Tibial artery (tissue), 4 donors: ENCODE data around the gene SNURF.
"Not testable (repeated sequence)": the region's sequence is repeated elsewhere in the genome, so short reads cannot be mapped to it uniquely, and the experiment has no call there.

Experiments used
- DNase-seq, 2 donors: peaks; one replicate each; pipeline ENCODE4 v3.0.0-alpha.2; 2019
- H3K27ac ChIP-seq, 2 donors: fragments of 200-600 bp; sonication (generic) in 1 of 2; 1 replicate in 1 of 2; 2 replicates in 1 of 2; pipeline ENCODE4 v1.5.1; 2018 to 2019; ENCODE audit warnings: mild to moderate bottlenecking in 1 of 2
- H3K27me3 ChIP-seq, 2 donors: fragments of 200-600 bp; sonication (generic) in 1 of 2; one replicate each; pipeline versions ENCODE4 v1.5.1 to v1.6.0; 2016 to 2019
- H3K36me3 ChIP-seq, 3 donors: fragments of 200-600 bp; sonication (generic) in 2 of 3; one replicate each; pipeline ENCODE4 v1.5.1; 2016 to 2019; ENCODE audit warnings: mild to moderate bottlenecking in 2 of 3
- H3K4me1 ChIP-seq, 4 donors: fragments of 200-600 bp; sonication (generic) in 2 of 4; 1 replicate in 3 of 4; 2 replicates in 1 of 4; pipeline ENCODE4 v1.5.1; 2016 to 2019
- H3K4me3 ChIP-seq, 2 donors: fragments of 200-600 bp; sonication (generic) in 1 of 2; 1 replicate in 1 of 2; 2 replicates in 1 of 2; pipeline ENCODE4 v1.5.1; 2018 to 2019; ENCODE audit warnings: mild to moderate bottlenecking in 2 of 2
- H3K9me3 ChIP-seq, 3 donors: fragments of 200-600 bp; sonication (generic) in 1 of 3; one replicate each; pipeline ENCODE4 v1.5.1; 2016 to 2019
- intact Hi-C: fragments of 100-400 bp; cut with DNase I; formaldehyde crosslinking; loops from one replicate; pipeline ENCODE4 v1.15.0; 2023; ENCODE audit warnings: low total_unique reads
- TF ChIP-seq, protein P1 (sequence below), 2 experiments: fragments of 200-600 bp in 1 of 2; fragments of 450-650 bp in 1 of 2; IDR thresholded peaks; one replicate each; pipeline ENCODE4 v1.5.1; 2017 to 2019; ENCODE audit warnings: antibody characterized with exemption in 2 of 2, mild to moderate bottlenecking in 1 of 2, moderate library complexity in 1 of 2

SNURF gene

GRCh38 chr15:24924621-24925020, 30.2 kb upstream of the SNURF start:
- Histone ChIP-seq H3K4me1 (no peaks in the 10 kb centered on the region), H3K9me3 (no peaks in the 10 kb centered on the region), H3K4me3 (no peak overlapping the region), H3K36me3 (no peaks in the 10 kb centered on the region), H3K27ac (no peak overlapping the region), H3K27me3 (no peaks in the 10 kb centered on the region)
- DNase-seq: no peak
- intact Hi-C loops: no loop called here
- TF ChIP-seq, protein P1, sequence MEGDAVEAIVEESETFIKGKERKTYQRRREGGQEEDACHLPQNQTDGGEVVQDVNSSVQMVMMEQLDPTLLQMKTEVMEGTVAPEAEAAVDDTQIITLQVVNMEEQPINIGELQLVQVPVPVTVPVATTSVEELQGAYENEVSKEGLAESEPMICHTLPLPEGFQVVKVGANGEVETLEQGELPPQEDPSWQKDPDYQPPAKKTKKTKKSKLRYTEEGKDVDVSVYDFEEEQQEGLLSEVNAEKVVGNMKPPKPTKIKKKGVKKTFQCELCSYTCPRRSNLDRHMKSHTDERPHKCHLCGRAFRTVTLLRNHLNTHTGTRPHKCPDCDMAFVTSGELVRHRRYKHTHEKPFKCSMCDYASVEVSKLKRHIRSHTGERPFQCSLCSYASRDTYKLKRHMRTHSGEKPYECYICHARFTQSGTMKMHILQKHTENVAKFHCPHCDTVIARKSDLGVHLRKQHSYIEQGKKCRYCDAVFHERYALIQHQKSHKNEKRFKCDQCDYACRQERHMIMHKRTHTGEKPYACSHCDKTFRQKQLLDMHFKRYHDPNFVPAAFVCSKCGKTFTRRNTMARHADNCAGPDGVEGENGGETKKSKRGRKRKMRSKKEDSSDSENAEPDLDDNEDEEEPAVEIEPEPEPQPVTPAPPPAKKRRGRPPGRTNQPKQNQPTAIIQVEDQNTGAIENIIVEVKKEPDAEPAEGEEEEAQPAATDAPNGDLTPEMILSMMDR (IDR thresholded peaks at IDR 0.05): no peak

DNA sequence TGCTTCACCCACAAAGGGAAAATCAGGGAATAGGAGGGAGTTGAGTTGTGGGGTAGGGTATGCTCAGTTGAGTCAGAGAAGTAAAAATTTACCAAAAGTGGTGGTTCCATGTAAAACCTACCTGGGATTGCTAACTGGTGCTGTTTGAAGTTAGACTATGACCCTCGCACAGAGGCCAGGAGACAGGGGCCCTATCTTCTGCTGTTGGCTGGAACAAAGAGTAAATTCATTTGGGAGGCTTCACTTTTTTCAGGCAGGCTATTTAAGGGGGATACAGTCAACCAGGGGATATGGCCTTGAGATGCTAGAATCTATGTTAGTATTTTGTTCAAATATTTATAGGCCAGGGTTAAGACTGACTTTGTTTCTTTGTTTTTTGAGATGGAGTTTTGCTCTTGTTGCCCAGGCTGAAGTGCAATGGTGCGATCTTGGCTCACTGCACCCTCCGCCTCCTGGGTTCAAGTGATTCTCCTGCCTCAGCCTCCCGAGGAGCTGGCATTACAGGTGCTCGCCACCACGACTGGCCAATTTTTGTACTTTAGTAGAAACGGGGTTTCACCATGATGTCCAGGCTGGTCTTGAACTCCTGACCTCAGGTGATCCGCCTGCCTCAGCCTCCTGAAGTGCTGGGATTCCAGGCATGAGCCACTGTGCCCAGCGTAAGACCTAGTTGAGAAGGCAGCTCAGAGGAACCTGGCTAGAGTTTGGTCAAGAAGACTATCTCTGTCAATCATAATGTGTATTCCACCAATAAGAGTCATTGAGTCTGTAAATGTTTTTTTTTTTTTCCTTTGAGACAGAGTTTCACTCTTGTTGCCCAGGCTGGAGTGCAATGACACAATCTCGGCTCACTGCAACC, 22.7 kb upstream of the SNURF start:
- H3K36me3 ChIP-seq, intact Hi-C loops, H3K9me3 ChIP-seq, H3K4me1 ChIP-seq, H3K27ac ChIP-seq, H3K27me3 ChIP-seq, H3K4me3 ChIP-seq, DNase-seq: not testable (repeated sequence)

DNA sequence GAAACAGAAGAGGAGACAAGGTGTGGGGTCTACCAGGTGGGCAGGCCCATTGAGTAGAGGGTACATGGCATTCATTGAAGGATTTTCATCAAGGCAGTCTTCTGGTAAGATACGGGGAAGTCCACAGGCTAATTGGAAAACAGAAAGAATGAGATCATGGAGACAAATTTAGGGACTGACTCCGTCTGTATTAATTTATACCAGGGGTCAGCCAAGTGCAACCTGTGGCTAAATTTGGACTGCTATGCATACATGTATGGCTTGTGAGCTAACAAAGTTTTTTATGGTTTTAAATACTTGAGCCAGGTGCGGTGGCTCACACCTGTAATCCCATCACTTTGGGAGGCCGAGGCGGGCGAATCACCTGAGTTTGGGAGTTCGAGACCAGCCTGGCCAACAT, 21.1 kb upstream of the SNURF start:
- Histone ChIP-seq H3K4me3 (no peak overlapping the region), H3K27ac (no peak overlapping the region), H3K4me1 (peaks cover 0 to 8% (median 2%) of the 10 kb centered on the region in 4 donors), H3K9me3 (no peaks in the 10 kb centered on the region), H3K36me3 (no peaks in the 10 kb centered on the region), H3K27me3 (no peaks in the 10 kb centered on the region)
- intact Hi-C loops: no loop called here
- no peak for DNase-seq
- TF ChIP-seq, protein P1 (IDR thresholded peaks at IDR 0.05): no peak

- H3K27ac ChIP-seq, H3K4me3 ChIP-seq, H3K36me3 ChIP-seq, H3K4me1 ChIP-seq, DNase-seq, intact Hi-C loops, H3K9me3 ChIP-seq, H3K27me3 ChIP-seq: not testable (repeated sequence)
Measured at GRCh38 chr15:24938224-24938623, 16.6 kb upstream of the SNURF start.

- H3K4me1 ChIP-seq: peaks cover 0 to 8% (median 0%) of the 10 kb centered on the region in 4 donors
- no peaks in the 10 kb centered on the region for H3K36me3 ChIP-seq
- no peak overlapping the region for H3K27ac ChIP-seq
- H3K9me3 ChIP-seq: no peaks in the 10 kb centered on the region
- H3K27me3 ChIP-seq: no peaks in the 10 kb centered on the region
- DNase-seq: no peak
- intact Hi-C loops: no loop called here
- TF ChIP-seq, protein P1 (IDR thresholded peaks at IDR 0.05): no peak
- no peak overlapping the region for H3K4me3 ChIP-seq
Measured at GRCh38 chr15:24940236-24940635, 14.6 kb upstream of the SNURF start.

DNA sequence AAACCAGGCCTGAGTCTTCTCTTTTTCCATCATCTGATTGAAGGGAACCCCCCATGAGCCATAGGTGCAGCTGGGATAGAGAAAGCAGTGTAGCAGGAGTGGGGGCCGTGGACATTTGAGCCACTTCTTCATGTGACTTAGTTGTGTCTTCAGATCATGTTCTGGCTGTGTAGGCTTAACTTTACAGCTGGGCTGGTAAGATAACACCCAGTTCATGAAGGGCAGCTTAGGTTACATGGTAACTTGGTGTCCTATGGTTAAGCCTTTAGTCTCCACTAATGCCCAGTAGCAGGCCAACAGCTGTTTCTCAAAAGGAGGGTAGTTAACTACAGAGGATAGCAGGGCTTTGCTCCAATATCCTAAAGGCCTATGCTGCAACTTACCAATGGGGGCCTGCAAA, 11.4 kb upstream of the SNURF start:
- no peak for DNase-seq
- Histone ChIP-seq H3K27me3 (no peaks in the 10 kb centered on the region), H3K27ac (no peak overlapping the region), H3K4me1 (peaks cover 0 to 22% (median 6%) of the 10 kb centered on the region in 4 donors), H3K9me3 (no peaks in the 10 kb centered on the region), H3K36me3 (no peaks in the 10 kb centered on the region), H3K4me3 (no peak overlapping the region)
- TF ChIP-seq, protein P1 (IDR thresholded peaks at IDR 0.05): no peak
- intact Hi-C loops: no loop called here
